SK-N-SH (cell line): ENCODE measurements around the gene HK1. TPM values are rescaled to one million over a fixed set of nuclear protein-coding genes. Genes with fewer than 3 reads are reported as not detected.

Experiments used
- CTCF ChIA-PET: fragments of 300-600, 350-600 bp; formaldehyde crosslinking; extraction: SDS; loops from one replicate; lab custom pipeline; 2021; lab: Yijun Ruan, JAX
- POLR2A ChIA-PET: fragments of 350-600 bp; sonication (Branson Sonifier 250); formaldehyde crosslinking; extraction: SDS; loops from one replicate; lab custom pipeline; 2020; ENCODE audit warnings: antibody characterized with exemption, inconsistent platforms; lab: Yijun Ruan, JAX
- DNase-seq: peaks from one replicate; pipeline ENCODE4 v3.0.0; 2012
- H2AFZ ChIP-seq: fragments of 200-600 bp; sonication (generic); 2 replicates; pipeline ENCODE4 v1.8.1; 2016; ENCODE audit warnings: antibody characterized with exemption, mild to moderate bottlenecking, low read depth
- H3F3A ChIP-seq: fragments of 200-600 bp; sonication (generic); replicated peaks from 2 replicates; pipeline ENCODE3; 2016; ENCODE audit warnings: antibody characterized with exemption, mild to moderate bottlenecking; ENCODE audit not compliant: insufficient read depth
- H3K27ac ChIP-seq, 2 experiments: fragments of 200-500 bp in 1 of 2; fragments of 200-600 bp in 1 of 2; sonication (Bioruptor generic) in 1 of 2; sonication (generic), shearing (Covaris generic) in 1 of 2; 2 replicates each; pipeline versions ENCODE4 v1.5.1 to v1.6.1; 2014 to 2016; ENCODE audit warnings: low read depth in 2 of 2, inconsistent platforms in 1 of 2, low read length in 1 of 2, mild to moderate bottlenecking in 1 of 2, mixed read lengths in 1 of 2
- H3K27me3 ChIP-seq: fragments of 200-600 bp; sonication (generic), shearing (Covaris generic); 2 replicates; pipeline ENCODE4 v1.6.1; 2016; ENCODE audit warnings: mixed run types; ENCODE audit not compliant: insufficient read depth
- H3K36me3 ChIP-seq, 2 experiments: fragments of 200-500 bp in 1 of 2; fragments of 200-600 bp in 1 of 2; sonication (Bioruptor generic) in 1 of 2; sonication (generic) in 1 of 2; replicated peaks in 1 of 2; 2 replicates each; pipeline versions ENCODE3 to v1.5.1; 2014 to 2016; ENCODE audit warnings: low read length in 1 of 2, mild to moderate bottlenecking in 1 of 2; ENCODE audit not compliant: insufficient read depth in 2 of 2, control insufficient read depth in 1 of 2
- H3K4me1 ChIP-seq, 2 experiments: fragments of 200-500 bp in 1 of 2; fragments of 200-600 bp in 1 of 2; sonication (Bioruptor generic) in 1 of 2; sonication (generic), shearing (Covaris generic) in 1 of 2; 2 replicates each; pipeline versions ENCODE4 v1.5.1 to v1.6.1; 2014 to 2016; ENCODE audit warnings: low read depth in 1 of 2, low read length in 1 of 2, mixed run types in 1 of 2; ENCODE audit not compliant: insufficient read depth in 2 of 2, control insufficient read depth in 1 of 2
- H3K4me2 ChIP-seq: fragments of 200-600 bp; sonication (generic), shearing (Covaris generic); 2 replicates; pipeline ENCODE4 v1.6.1; 2017; ENCODE audit warnings: mixed run types
- H3K4me3 ChIP-seq, 2 experiments: fragments of 200-500 bp in 1 of 2; fragments of 200-600 bp in 1 of 2; sonication (Bioruptor generic) in 1 of 2; sonication (generic), shearing (Covaris generic) in 1 of 2; 2 replicates each; pipeline versions ENCODE4 v1.5.1 to v1.8.1; 2014 to 2016; ENCODE audit warnings: low read depth in 2 of 2, inconsistent platforms in 1 of 2, low read length in 1 of 2, mild to moderate bottlenecking in 1 of 2, mixed read lengths in 1 of 2, moderate library complexity in 1 of 2
- H3K79me2 ChIP-seq: fragments of 200-600 bp; sonication (generic); 2 replicates; pipeline ENCODE4 v1.8.1; 2017; ENCODE audit warnings: mild to moderate bottlenecking; ENCODE audit not compliant: insufficient read depth
- H3K9ac ChIP-seq: fragments of 200-600 bp; sonication (generic); 2 replicates; pipeline ENCODE4 v1.6.1; 2017; ENCODE audit warnings: mixed run types
- H3K9me2 ChIP-seq: fragments of 200-600 bp; sonication (generic); 2 replicates; pipeline ENCODE4 v1.6.1; 2017; ENCODE audit warnings: mixed run types
- H3K9me3 ChIP-seq: fragments of 200-600 bp; sonication (generic); 2 replicates; pipeline ENCODE4 v1.6.1; 2017; ENCODE audit warnings: mixed run types, mild to moderate bottlenecking, moderate library complexity
- H4K20me1 ChIP-seq: fragments of 200-600 bp; sonication (generic); 2 replicates; pipeline ENCODE4 v1.6.1; 2017; ENCODE audit warnings: mild to moderate bottlenecking, mixed run types; ENCODE audit not compliant: insufficient read depth
- EZH2phosphoT487 ChIP-seq: fragments of 200-600 bp; sonication (generic); IDR thresholded peaks from 2 replicates; pipeline ENCODE4 v1.6.1; 2017; ENCODE audit warnings: low read depth, mixed run types, mild to moderate bottlenecking, antibody characterized with exemption, moderate library complexity, borderline replicate concordance
- FOXJ3 ChIP-seq: sonication (generic); formaldehyde crosslinking; IDR thresholded peaks from 2 replicates; pipeline ENCODE4 v1.5.1; 2020; ENCODE audit warnings: mild to moderate bottlenecking, missing genetic modification reagents
- MEF2A ChIP-seq: IDR thresholded peaks from 2 replicates; pipeline ENCODE4 v1.4.0; 2012; ENCODE audit warnings: low read depth, borderline replicate concordance
- NFIC ChIP-seq: IDR thresholded peaks from 2 replicates; pipeline ENCODE4 v1.4.0; 2012; ENCODE audit warnings: borderline replicate concordance
- NRF1 ChIP-seq: IDR thresholded peaks from 2 replicates; pipeline ENCODE4 v1.6.1; 2012; ENCODE audit warnings: low read depth, mild to moderate bottlenecking, low read length
- RAD21 ChIP-seq: IDR thresholded peaks from 2 replicates; pipeline ENCODE4 v1.6.1; 2012; ENCODE audit warnings: mild to moderate bottlenecking, low read length
- RCOR1 ChIP-seq: fragments of 150-350 bp; IDR thresholded peaks from 2 replicates; pipeline ENCODE4 v1.6.1; 2017; ENCODE audit warnings: antibody characterized with exemption, low read length
- SIN3A ChIP-seq: IDR thresholded peaks from 2 replicates; pipeline ENCODE4 v1.6.1; 2012; ENCODE audit warnings: low read depth, mild to moderate bottlenecking, low read length, moderate library complexity, borderline replicate concordance
- TEAD4 ChIP-seq: IDR thresholded peaks from 2 replicates; pipeline ENCODE4 v1.4.0; 2012; ENCODE audit warnings: mild to moderate bottlenecking, borderline replicate concordance; ENCODE audit not compliant: insufficient read depth
- WGBS: methylation state at CpG from one replicate; pipeline ENCODE4 v1.1.6; 2017; ENCODE audit warnings: low lambda C conversion rate; 5-methylcytosine and 5-hydroxymethylcytosine counted together
- polyA plus RNA-seq, 3 experiments: library from polyadenylated mRNA; depleted of rRNA; stranded (reverse); fragments of >200 nt; gene quantifications; 2 replicates each; pipeline ENCODE4 v1.2.3, GENCODE V29; 2012
- TF ChIP-seq, protein P1 (sequence below): IDR thresholded peaks from 2 replicates; pipeline ENCODE4 v1.6.1; 2012; ENCODE audit warnings: mild to moderate bottlenecking, low read depth, low read length, moderate library complexity
- TF ChIP-seq, protein P2 (sequence below): IDR thresholded peaks from 2 replicates; pipeline ENCODE4 v1.4.0; 2012; ENCODE audit warnings: low read depth, borderline replicate concordance
- TF ChIP-seq, protein P3 (sequence below): IDR thresholded peaks from 2 replicates; pipeline ENCODE4; 2012
- TF ChIP-seq, protein P4 (sequence below): IDR thresholded peaks from 2 replicates; pipeline ENCODE4 v1.4.0; 2012; ENCODE audit warnings: low read depth, borderline replicate concordance

HK1 gene
- polyA plus RNA-seq, 1 of the 3 experiments (the other 2 are of a cell fraction): 38.7 TPM

DNA sequence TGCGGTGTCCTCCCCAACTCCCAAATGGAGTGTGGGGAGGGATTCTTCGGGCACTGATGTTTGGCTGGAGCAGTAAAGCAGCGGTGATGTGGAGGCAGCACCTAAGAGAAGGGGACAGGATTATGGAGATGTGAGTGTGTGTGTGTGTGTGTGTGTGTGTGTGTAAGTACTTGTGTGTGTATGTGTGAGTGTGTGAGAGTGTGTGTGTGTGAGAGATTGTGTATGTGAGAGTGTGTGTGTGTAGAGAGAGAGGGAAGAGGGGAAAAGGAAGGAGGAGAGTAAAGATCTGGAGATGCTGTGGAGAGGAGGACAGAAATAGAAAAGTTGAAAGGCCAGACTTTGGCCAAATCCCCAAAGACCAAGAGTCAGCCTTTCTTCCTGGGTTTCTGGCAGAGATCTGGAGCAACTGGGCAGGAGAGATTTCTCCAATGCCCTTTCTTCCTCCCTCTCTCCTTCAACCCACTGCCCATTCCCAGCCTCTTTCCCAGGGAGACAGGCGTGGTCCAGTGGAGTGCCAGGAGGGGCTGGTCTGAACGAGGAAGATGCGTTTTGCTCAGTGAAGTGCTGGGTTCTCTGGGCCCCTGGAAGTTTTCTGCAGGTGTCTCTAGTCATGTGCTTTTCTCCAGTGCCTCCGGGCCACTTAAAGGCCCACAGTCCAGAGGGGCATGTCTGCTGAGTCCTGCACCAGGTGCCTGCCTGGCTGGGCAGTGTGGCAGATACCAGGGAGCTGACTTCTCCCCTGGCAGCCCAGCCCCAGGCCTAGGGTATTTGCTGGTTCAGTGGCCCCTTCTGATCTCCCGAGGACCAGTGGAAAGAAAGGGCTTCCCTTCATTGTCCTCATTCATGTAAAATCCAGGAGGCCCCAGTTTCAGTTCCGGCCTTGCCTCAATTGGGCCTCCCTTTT, 60.5 kb downstream of the HK1 start (continued):
- TF ChIP-seq, protein P1, sequence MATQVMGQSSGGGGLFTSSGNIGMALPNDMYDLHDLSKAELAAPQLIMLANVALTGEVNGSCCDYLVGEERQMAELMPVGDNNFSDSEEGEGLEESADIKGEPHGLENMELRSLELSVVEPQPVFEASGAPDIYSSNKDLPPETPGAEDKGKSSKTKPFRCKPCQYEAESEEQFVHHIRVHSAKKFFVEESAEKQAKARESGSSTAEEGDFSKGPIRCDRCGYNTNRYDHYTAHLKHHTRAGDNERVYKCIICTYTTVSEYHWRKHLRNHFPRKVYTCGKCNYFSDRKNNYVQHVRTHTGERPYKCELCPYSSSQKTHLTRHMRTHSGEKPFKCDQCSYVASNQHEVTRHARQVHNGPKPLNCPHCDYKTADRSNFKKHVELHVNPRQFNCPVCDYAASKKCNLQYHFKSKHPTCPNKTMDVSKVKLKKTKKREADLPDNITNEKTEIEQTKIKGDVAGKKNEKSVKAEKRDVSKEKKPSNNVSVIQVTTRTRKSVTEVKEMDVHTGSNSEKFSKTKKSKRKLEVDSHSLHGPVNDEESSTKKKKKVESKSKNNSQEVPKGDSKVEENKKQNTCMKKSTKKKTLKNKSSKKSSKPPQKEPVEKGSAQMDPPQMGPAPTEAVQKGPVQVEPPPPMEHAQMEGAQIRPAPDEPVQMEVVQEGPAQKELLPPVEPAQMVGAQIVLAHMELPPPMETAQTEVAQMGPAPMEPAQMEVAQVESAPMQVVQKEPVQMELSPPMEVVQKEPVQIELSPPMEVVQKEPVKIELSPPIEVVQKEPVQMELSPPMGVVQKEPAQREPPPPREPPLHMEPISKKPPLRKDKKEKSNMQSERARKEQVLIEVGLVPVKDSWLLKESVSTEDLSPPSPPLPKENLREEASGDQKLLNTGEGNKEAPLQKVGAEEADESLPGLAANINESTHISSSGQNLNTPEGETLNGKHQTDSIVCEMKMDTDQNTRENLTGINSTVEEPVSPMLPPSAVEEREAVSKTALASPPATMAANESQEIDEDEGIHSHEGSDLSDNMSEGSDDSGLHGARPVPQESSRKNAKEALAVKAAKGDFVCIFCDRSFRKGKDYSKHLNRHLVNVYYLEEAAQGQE: no peak

DNA sequence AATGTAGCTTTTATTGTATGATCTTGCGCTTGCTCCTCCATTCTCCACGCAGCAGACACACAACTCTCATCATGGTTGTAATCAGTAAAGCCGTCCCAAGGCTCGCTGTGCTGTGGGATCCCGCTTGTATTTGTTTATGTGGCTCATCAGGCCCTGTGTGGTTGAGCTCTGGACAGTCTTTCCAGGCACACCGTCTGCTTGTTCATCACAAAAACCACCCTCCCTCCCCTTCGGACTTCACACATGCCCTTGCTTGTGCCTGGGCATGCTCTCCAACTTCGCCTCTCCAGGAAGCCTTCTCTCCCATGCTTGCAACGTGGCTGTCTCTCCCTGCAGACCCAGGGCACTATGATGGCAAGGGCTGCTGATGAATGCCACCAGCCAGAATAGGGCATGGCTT, 62.4 kb downstream of the HK1 start:
- H3K79me2 ChIP-seq: peaks cover 84% of the 10 kb centered on the region
- no peak overlapping the region for H3K9ac ChIP-seq
- peak; percentile 4 for DNase-seq
- H3K4me1 ChIP-seq: peaks cover 31 to 33% of the 10 kb centered on the region in 2 experiments; a peak in 3 of 4 replicates
- no peak overlapping the region for H2AFZ ChIP-seq
- POLR2A ChIA-PET: no interaction called here
- no peak overlapping the region for H3K4me2 ChIP-seq
- H3K9me2 ChIP-seq: no peaks in the 10 kb centered on the region
- 93% methylated on average over 9 of the region's 9 CpGs for WGBS
- TF ChIP-seq RCOR1 (no peak), TEAD4 (no peak), EZH2phosphoT487 (no peak), SIN3A (no peak), FOXJ3 (CRISPR knock-in tag) (no peak), NRF1 (no peak), RAD21 (no peak), NFIC (no peak), MEF2A (no peak)
- TF ChIP-seq, protein P2, sequence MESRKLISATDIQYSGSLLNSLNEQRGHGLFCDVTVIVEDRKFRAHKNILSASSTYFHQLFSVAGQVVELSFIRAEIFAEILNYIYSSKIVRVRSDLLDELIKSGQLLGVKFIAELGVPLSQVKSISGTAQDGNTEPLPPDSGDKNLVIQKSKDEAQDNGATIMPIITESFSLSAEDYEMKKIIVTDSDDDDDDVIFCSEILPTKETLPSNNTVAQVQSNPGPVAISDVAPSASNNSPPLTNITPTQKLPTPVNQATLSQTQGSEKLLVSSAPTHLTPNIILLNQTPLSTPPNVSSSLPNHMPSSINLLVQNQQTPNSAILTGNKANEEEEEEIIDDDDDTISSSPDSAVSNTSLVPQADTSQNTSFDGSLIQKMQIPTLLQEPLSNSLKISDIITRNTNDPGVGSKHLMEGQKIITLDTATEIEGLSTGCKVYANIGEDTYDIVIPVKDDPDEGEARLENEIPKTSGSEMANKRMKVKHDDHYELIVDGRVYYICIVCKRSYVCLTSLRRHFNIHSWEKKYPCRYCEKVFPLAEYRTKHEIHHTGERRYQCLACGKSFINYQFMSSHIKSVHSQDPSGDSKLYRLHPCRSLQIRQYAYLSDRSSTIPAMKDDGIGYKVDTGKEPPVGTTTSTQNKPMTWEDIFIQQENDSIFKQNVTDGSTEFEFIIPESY: no peak
- TF ChIP-seq, protein P1: no peak
- TF ChIP-seq, protein P3, sequence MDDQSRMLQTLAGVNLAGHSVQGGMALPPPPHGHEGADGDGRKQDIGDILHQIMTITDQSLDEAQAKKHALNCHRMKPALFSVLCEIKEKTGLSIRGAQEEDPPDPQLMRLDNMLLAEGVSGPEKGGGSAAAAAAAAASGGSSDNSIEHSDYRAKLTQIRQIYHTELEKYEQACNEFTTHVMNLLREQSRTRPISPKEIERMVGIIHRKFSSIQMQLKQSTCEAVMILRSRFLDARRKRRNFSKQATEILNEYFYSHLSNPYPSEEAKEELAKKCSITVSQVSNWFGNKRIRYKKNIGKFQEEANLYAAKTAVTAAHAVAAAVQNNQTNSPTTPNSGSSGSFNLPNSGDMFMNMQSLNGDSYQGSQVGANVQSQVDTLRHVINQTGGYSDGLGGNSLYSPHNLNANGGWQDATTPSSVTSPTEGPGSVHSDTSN: no peak
- TF ChIP-seq, protein P4, sequence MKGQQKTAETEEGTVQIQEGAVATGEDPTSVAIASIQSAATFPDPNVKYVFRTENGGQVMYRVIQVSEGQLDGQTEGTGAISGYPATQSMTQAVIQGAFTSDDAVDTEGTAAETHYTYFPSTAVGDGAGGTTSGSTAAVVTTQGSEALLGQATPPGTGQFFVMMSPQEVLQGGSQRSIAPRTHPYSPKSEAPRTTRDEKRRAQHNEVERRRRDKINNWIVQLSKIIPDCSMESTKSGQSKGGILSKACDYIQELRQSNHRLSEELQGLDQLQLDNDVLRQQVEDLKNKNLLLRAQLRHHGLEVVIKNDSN: no peak
- H3F3A ChIP-seq: no peaks in the 10 kb centered on the region
- H3K4me3 ChIP-seq: no peak overlapping the region
- peaks cover 0 to 10% of the 10 kb centered on the region in 2 experiments for H3K36me3 ChIP-seq
- H3K27ac ChIP-seq: no peak overlapping the region
- no peaks in the 10 kb centered on the region for H3K9me3 ChIP-seq
- H4K20me1 ChIP-seq: peaks cover 48% of the 10 kb centered on the region
- no peaks in the 10 kb centered on the region for H3K27me3 ChIP-seq
- CTCF ChIA-PET: interaction anchor here (0.8 kb wide), 1 partner anchor 8 kb away, joined by 3 read pairs; no protein-coding TSS in a partner anchor
